Measurements from ENCODE around the gene PLA2G4D. TPM values are rescaled to one million over a fixed set of nuclear protein-coding genes. Genes with fewer than 3 reads are reported as not detected.
A peak's percentile ranks its signal among the peaks of the same experiment; 100 is the strongest.
"Not testable (repeated sequence)": the region's sequence is repeated elsewhere in the genome, so short reads cannot be mapped to it uniquely, and the experiment has no call there.

Gene PLA2G4D
- polyA plus RNA-seq, 2 of the 4 experiments (the other 2 are of a cell fraction): not detected

GRCh38 chr15:42092398-42093318, 1.7 kb downstream of the PLA2G4D start:
- peak overlapping the region in 1 of 2 experiments; percentile 1; a peak in 1 of 6 replicates for H3K27ac ChIP-seq

GRCh38 chr15:42091753-42092397, 2.5 kb downstream of the PLA2G4D start:
- H3K4me1 ChIP-seq; H3K9me3 ChIP-seq; H3K27ac ChIP-seq; ATAC-seq; H3K4me3 ChIP-seq; FAIRE-seq; POLR2A ChIA-PET; DNase-seq (ENCODE audit: low read depth in 1 of 2, low spot score in 1 of 2); H3K4me2 ChIP-seq: not testable (repeated sequence)
- CTCF ChIA-PET: interaction anchor here (1.4 to 14.7 kb wide), 3 partner anchors 8 to 103 kb away, joined by 4 to 247 read pairs (median 23); no protein-coding TSS in a partner anchor
- WGBS (ENCODE audit: missing lambda C conversion rate): 64% methylated on average over 14 of the region's 14 CpGs

More at GRCh38 chr15:42092398-42093318, 1.7 kb downstream of the PLA2G4D start:
- ChIA-PET POLR2A (no interaction called here), CTCF (interaction anchor here (1.7 to 14.7 kb wide), 4 partner anchors 8 to 103 kb away, joined by 4 to 247 read pairs (median 16); no protein-coding TSS in a partner anchor)
- Histone ChIP-seq H3K4me3 (no peak overlapping the region), H3K9me3 (no peaks in the 10 kb centered on the region), H3K4me1 (no peaks in the 10 kb centered on the region), H3K4me2 (no peak overlapping the region)
- TF ChIP-seq MAX (IDR thresholded peaks at IDR 0.05): no peak
- no peak for TF ChIP-seq TP53 (CRISPR knock-in tag; IDR thresholded peaks at IDR 0.05)
- no peak for TF ChIP-seq ESRRA (IDR thresholded peaks at IDR 0.05; ENCODE audit: borderline replicate concordance, low read length)
- TF ChIP-seq KDM5A (IDR thresholded peaks at IDR 0.05): no peak
- TF ChIP-seq RCOR1 (IDR thresholded peaks at IDR 0.05; ENCODE audit: low read depth, low read length): no peak
- TF ChIP-seq ZSCAN20 (CRISPR knock-in tag; IDR thresholded peaks at IDR 0.05): no peak
- no peak for TF ChIP-seq ZC3H11A (IDR thresholded peaks at IDR 0.05)
- TF ChIP-seq RARB (CRISPR knock-in tag; IDR thresholded peaks at IDR 0.05): no peak
- no peak for TF ChIP-seq EHF (CRISPR knock-in tag; IDR thresholded peaks at IDR 0.05)
- TF ChIP-seq NFE2L2 (conservative IDR thresholded peaks at IDR 0.05; ENCODE audit: low read length): no peak
- no peak for TF ChIP-seq POLR2AphosphoS2 (conservative IDR thresholded peaks at IDR 0.05; ENCODE audit: low read length)
- no peak for TF ChIP-seq MAFK (IDR thresholded peaks at IDR 0.05; ENCODE audit: partially characterized antibody)
- no peak for TF ChIP-seq USF2 (IDR thresholded peaks at IDR 0.05)
- no peak for TF ChIP-seq HOXB5 (CRISPR knock-in tag; IDR thresholded peaks at IDR 0.05)
- WGBS (ENCODE audit: missing lambda C conversion rate): 59% methylated on average over 7 of the region's 21 CpGs
- no peak for ATAC-seq
- no peak for FAIRE-seq
- no peak for DNase-seq (ENCODE audit: low read depth in 1 of 2, low spot score in 1 of 2)

- no peak overlapping the region for H3K4me2 ChIP-seq
- no peaks in the 10 kb centered on the region for H3K4me1 ChIP-seq
- no peak overlapping the region for H3K4me3 ChIP-seq
- H3K9me3 ChIP-seq: no peaks in the 10 kb centered on the region
- no peak for DNase-seq (ENCODE audit: low read depth in 1 of 2, low spot score in 1 of 2)
- 78% methylated on average over 9 of the region's 9 CpGs for WGBS (ENCODE audit: missing lambda C conversion rate)
- TF ChIP-seq USF2 (IDR thresholded peaks at IDR 0.05) (no peak), HOXB13 (CRISPR knock-in tag; IDR thresholded peaks at IDR 0.05; ENCODE audit: low read depth) (no peak), KDM5A (IDR thresholded peaks at IDR 0.05) (no peak), CEBPB (IDR thresholded peaks at IDR 0.05) (no peak)
- ChIA-PET POLR2A (no interaction called here), CTCF (interaction anchor here (0.7 to 14.7 kb wide), 5 partner anchors 9 to 102 kb away, joined by 3 to 247 read pairs (median 5); no protein-coding TSS in a partner anchor)
- H3K27ac ChIP-seq: no peak overlapping the region
- FAIRE-seq: no peak
- no peak for ATAC-seq
These were observed 3.6 kb downstream of the PLA2G4D start for GRCh38 chr15:42090781-42091180.

Measured in A549 (cell line).